AG09319 (cell line): ENCODE results near the gene TBC1D22A.

Experiments
- DNase-seq: peaks from one replicate; pipeline ENCODE4 v3.0.0-alpha.2; 2010; ENCODE audit warnings: low read depth; ENCODE audit errors: extremely low read depth
- TF ChIP-seq, protein P1 (sequence below): IDR thresholded peaks from 2 replicates; pipeline ENCODE4 v1.5.1; 2011; ENCODE audit warnings: low read depth, mild to moderate bottlenecking, inconsistent platforms, low read length, moderate library complexity

Gene TBC1D22A

DNA sequence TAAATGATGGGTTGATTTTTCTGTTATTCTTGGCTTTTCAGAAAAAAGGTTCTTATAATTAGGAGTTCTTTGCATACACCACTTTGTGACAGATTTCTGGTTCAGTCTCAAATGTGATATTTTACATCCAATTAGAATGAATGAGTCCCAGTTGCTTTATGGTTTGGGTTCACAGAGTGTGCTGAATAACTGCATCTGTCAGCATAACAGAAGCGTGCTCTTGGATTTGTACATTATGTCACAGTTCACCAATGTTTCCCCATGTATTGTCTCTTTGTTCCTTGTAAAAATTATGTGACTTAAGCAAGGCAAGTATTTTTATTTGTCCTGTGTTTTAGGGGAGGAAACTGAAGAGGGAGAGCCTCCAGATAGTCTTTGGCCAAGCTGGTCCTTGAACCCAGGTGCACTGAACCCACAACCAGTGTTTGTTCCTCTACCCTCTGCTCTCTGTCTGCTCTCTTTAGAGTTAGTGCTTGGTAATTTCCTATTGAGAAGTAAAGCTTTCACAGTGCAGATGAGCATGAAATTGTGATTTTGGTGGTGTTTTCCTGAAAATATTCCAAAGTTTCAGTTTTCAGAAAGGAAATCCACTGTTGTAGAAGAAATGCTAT lies 107.5 kb downstream of the TBC1D22A start:
- DNase-seq, result no peak
- TF ChIP-seq, protein P1, sequence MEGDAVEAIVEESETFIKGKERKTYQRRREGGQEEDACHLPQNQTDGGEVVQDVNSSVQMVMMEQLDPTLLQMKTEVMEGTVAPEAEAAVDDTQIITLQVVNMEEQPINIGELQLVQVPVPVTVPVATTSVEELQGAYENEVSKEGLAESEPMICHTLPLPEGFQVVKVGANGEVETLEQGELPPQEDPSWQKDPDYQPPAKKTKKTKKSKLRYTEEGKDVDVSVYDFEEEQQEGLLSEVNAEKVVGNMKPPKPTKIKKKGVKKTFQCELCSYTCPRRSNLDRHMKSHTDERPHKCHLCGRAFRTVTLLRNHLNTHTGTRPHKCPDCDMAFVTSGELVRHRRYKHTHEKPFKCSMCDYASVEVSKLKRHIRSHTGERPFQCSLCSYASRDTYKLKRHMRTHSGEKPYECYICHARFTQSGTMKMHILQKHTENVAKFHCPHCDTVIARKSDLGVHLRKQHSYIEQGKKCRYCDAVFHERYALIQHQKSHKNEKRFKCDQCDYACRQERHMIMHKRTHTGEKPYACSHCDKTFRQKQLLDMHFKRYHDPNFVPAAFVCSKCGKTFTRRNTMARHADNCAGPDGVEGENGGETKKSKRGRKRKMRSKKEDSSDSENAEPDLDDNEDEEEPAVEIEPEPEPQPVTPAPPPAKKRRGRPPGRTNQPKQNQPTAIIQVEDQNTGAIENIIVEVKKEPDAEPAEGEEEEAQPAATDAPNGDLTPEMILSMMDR, result no peak

DNA sequence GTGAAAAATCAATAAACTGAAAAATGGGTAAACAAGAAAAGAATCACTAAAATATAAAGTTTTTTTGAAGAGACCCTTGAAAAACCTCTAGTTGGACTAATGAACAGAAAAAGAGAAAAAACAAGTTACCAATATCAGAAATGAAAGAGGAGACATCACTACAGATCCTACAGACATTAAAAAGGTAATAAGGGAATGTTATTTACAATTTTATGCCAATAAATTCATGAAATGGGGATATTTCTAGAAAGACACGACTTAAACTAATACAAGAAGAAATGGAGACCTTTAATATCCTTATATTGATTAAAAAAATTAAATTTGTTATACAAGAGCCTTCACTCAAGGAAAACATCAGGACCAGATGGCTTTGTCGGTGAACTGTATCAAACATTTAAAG lies 109.4 kb downstream of the TBC1D22A start:
- TF ChIP-seq, protein P1, result no peak
- DNase-seq, result no peak

DNA sequence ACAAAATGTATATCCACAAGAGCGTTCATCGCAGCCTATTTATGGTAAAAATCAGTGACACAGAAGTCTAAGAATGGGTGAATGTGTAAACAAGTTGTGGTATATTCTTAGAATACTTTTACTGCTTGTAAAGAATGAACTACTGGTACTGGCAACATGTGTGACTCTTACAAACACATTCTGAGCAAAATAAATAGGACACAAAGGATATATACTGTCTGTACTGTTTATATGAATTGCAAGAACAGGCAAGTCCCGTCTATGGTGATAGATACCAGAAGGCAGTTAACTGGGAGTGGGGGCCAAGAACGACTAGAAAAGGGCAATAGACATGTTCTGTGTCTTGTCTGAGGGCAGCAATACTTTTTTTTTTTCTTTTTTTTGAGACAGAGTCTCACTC lies 112.6 kb downstream of the TBC1D22A start:
- no peak for DNase-seq
- TF ChIP-seq, protein P1, result no peak

DNA sequence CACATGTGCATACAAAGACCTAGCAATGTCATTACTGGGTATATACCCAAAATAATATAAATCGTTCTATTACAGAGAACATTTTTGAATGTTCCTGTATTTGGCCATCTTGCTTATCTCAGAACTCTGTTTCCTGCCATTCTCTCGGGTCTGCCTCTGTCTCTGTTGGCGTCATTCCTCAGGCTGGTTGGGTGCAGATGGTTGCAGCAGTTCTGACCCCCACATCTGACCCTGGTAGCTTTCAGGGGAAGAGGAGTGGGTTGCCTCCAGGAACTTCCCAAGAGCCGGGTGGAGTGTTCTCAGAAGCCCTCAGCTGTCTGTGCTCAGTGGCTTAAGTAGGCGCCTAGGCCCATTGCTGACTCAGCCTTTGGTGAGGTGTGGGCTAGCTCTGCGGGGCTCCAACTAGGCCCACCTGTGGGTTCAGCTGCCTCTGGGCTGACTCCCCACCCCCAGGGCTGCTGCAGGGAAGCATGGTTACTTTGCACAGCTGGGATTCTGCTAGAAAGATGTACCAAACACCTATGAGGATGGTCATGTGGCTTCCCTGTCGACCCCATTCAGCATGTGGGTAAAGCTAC lies 114.0 kb downstream of the TBC1D22A start:
- no peak for DNase-seq

DNA sequence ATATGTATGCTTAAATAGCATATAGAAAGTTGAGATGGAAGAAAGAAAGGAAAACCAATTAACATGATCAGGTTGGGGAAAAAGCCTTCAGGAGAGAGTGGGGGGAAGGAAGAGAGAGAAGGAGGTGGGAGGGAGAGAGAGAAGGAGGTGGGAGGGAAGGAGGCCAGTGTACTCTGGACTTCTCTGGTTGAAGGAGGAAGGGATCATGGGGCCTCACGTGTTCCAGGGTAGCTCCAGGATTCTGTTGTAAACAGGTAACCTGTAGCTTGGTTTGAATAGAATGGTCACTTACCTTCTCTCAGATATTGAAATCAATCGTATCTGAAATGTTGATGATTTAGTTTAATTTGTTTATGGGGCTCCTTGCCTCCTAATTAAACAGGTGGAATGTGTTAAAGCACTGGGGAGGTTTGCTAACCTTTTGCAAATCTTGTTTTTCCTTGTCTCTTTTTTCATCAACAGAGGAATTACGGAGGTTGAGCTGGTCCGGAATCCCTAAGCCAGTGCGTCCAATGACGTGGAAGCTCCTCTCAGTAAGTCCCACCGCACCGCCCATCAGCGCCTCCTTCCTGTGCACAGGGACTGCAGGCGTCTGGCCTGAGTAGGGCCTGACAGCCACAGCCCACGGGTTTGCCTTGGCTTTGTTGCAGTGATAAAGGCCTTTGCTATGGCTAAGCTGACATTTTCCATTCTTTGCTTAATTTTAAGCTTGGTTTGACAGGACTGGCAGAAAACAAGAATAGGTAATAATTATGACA lies 115.9 kb downstream of the TBC1D22A start:
- no peak for DNase-seq

More for the DNA sequence above, 114.0 kb downstream of the TBC1D22A start:
- TF ChIP-seq, protein P1, result no peak

DNA sequence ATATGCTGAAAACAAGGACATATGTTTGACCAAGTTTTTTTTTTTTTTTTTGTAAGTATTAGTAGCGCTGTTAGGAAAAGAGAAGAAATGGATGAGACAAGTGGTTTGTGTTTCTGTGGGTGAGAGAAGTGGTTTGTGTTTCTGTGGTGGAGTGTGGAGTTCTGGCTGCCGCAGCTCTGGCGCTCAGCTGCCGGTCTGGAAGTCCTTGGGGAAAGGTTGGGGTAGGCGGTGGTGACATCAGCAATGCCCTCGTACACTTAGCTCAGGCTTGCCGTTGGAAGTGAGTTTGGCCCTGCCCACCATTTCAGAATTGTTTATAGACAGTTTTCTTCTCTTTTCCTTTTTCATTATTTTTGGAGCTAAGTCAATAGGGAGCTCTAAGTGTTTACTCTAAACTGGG lies 116.6 kb downstream of the TBC1D22A start:
- DNase-seq, result no peak
- TF ChIP-seq, protein P1, result no peak

More for the DNA sequence above, 115.9 kb downstream of the TBC1D22A start:
- TF ChIP-seq, protein P1, result no peak
